NOMO-1 (cell line): ENCODE results near the gene BTBD2.

Experiments used
- DNase-seq, 2 experiments: peaks; one replicate each; lab custom pipeline; 2025; ENCODE audit not compliant: unreplicated experiment in 2 of 2; lab: John Stamatoyannopoulos, UW

BTBD2 gene

DNA sequence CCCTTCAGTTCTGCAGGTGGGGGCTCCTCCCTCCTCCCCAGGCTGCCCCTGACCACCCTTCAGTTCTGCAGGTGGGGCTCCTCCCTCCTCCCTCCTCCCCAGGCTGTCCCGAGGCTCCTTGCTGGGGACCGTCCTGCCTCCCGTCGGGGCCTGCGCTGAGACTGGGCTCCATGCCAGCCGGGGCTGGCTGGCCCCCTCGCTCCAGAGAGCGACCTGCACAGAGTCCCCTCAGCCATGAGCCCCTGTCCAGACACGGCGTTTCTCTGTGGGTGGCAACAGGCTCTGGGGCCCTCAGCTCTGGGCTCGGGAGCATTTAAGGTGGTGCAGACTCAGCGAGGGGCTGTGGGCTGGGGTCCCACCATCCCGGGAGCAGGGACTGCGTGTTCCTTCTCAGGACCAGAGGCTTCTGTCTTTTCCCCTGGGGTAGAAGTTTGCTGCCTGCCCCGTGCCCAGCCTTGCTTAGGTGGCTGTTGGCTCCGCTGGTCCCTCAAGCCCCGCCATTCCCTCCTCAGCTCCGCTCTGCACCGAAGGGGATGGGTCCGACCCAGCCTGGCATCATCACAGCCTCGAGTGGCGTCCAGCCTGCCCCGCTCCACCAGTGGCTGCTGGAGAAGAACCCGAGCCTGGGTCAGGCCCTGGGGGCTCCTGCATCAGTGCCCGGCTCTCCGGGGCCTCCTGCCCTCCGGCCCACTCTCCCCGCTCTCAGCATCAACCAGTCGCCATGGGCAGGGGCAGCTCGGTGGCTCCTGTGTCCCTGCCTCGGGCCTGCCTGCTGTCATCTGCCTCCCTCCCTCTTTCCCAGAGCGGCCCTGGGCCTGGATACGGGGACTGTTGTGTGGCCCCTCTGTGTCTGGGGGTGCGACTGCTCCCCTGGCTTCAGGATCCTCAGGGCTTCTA is 47.0 kb downstream of the BTBD2 start:
- DNase-seq: no peak

DNA sequence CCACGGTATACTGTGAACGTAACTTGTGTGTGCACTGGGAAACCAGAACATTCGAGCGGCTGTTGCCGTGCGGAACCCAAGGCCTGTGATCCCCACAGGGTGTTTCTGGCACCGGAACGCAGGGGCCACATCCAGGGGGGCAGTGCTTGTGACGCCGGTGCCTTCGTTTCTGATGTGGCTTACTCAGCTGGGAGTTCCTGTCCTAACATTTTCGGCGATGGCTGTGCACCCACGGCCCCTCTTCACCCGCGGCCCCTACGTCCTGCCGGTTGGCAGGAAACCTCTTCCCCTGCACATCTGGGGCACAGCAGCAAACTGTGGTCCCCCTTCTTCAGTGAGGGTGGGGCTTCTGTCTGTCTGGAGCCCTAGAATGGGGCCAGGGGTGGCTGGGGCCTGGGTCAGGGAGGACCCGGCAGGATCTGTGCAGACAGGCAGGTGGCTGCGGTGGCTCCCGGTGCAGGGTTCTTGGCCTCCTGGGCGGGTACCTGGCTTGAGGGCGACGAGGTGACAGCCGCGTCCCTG is 48.4 kb downstream of the BTBD2 start:
- DNase-seq: no peak

DNA sequence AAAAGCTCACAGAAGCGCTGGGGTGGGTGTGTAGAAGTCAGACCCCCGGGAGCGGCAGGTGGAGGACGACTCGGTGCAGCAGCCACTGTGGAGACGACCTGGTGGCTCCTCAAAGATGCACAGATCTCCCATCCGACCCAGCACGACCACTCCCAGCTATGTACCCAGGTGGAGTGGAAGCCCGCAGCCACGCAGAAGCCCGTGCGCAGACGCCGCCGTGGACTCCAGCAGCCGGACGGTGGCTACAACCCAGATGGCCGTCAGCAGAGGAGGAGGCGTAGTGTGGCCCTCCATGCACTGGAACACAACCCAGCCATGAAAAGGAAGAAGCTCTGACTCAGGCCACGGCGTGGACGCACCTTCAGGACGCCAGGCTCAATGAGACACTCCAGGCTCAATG is 52.8 kb downstream of the BTBD2 start:
- DNase-seq: no peak

DNA sequence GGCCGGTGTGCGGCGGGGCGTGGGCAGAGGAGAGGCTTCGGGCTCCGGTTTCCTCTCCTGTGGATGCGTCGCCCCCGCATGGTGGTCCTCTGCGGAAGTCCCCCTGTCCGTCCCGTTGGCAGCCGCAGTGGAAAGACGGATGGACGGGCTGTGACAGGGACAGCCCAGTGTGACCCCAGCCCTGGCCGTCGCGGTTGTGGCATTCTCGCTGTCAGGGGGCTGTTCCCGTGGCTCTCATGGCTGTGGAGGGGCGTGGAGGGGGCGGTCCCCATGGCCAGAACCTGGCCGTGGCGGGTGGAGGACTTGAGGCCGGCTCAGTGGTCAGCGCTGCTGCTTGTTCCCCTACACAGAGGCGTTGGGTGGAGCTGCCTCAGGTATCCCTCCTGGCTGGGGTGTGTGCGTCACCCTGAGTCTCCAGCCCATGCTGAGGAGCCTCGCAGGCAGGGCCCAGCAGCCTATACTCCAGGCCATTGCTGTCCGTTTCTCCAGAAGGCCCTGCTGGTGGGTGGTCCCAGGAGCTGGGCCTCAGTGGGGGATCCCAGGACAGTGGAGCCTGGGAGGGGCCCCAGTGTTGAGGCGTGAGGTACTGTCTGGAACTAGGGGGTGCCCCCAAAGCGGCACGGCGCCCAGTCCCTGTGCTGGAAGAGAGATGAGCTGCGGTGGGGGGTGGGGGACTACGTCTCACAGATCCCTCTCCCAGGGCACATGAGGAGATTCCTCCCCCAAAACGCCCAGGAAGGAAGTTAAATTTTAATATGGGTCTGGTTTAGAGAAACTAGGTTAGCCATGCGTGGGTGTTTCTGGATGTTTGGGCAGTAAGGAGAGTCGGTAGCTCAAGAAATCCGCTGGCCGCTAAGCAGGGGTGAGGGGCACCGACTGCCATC is 54.3 kb downstream of the BTBD2 start:
- no peak for DNase-seq

DNA sequence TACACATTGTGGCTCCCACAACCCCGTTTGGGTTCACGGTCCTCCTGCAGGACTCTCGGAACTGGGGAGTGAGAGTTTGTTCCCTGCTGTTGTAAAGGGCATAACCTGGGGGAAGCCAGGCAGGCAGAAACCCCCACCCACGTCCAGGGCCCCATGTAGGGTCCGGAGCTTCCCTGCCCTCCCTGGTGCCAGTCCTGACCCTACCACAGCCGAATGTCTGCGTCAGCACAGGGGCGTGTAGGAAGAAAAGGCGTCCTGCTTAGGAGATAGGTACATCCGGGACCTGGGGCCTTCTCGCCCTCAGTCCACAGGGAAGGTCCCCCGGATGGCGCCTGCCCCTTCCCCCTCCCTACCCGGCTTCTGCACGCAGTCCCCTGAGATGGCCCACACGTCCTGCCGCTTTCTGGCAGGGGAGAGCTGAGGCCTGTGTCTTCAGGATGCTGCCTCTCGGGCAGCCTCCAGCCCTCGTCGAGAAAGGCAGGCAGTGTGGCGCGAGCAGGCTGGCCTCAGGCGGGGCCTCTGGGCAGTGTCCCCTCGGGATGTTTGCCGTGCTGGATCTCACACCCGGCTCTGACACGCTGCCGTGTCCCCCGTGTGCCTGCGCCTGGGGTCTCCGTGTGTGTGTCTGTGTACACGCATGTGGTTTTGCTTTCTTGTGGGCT is 55.5 kb downstream of the BTBD2 start:
- no peak for DNase-seq

DNA sequence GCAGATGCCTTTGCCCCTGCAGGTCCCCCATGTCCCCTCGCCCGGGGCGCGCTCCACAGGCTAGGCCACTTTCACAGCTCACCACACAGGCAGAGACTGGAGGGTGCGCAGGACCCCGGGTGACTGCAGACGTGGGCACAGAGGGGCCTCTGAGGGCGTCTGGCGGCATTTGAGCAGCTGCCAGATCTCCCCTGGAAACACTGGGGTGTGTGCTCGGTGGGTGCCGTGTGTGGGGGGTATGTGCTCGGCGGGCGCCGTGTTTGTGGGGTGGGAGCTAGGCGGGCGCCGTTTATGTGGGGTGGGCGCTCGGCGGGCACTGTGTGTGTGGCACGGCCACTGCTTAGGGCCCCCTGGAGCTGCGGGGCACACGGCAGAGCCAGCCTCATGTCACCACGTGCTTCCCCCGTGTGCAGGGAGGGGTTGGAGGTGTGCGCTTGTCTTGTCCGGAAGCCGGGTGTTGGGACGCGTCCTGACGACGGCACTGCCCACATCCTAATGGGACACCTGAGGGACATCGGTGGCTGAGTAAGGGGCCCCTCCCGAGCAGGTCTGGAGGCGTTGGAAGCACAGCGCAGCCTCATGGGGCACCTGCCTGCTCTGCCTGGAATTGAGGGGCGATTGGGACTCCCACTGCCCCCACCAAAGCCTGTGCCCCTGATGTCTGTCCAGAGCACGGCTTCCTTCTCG is 57.8 kb downstream of the BTBD2 start:
- DNase-seq: no peak

DNA sequence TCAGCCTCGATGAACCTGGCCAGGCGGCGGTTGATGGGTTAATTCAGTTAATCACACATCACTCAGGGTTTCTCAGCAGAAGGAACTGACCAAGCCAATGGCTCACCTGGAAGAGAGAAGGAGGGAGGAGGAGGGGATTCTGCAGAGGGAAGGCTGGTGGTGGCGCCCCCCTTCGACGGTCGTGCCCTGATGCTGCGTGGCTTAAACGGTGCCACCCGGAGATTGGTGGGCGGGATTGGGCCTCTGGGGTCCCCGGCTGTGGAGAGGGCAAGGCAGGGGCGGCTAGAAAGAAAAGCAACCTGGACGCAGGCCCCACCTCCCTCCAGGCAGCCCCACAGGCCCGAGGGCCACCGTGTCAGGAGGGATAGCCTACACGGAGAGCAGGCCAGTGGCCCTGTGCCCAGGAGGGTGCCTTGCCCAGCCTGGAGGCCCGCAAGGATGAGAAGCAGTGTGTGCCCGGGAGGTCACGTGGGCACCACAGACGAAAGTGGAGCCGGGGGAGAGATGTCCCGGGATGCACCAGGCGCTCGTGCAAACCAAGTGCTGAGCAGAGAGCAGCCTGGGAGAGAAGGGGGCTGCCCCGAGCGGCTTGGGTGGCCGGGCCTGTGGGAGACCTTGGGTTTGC is 58.5 kb downstream of the BTBD2 start:
- DNase-seq: no peak

DNA sequence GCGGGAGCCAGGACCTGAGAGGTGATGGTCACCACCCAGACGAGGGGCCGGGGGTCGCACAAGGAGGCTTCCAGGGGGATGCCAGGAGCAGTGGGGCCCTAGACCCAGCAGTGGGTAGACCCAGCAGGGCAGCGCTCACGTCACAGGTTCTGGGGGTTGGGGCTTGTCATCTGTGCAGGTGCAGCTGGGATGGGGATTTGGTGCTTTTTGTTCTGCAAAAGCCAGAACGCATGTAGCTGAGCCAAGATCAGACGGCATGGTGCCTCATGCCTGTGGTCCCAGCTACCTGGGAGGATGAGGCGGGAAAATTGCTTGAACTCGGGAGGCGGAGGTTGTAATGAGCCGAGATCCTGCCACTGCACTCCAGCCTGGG is 59.4 kb downstream of the BTBD2 start:
- no peak for DNase-seq

DNA sequence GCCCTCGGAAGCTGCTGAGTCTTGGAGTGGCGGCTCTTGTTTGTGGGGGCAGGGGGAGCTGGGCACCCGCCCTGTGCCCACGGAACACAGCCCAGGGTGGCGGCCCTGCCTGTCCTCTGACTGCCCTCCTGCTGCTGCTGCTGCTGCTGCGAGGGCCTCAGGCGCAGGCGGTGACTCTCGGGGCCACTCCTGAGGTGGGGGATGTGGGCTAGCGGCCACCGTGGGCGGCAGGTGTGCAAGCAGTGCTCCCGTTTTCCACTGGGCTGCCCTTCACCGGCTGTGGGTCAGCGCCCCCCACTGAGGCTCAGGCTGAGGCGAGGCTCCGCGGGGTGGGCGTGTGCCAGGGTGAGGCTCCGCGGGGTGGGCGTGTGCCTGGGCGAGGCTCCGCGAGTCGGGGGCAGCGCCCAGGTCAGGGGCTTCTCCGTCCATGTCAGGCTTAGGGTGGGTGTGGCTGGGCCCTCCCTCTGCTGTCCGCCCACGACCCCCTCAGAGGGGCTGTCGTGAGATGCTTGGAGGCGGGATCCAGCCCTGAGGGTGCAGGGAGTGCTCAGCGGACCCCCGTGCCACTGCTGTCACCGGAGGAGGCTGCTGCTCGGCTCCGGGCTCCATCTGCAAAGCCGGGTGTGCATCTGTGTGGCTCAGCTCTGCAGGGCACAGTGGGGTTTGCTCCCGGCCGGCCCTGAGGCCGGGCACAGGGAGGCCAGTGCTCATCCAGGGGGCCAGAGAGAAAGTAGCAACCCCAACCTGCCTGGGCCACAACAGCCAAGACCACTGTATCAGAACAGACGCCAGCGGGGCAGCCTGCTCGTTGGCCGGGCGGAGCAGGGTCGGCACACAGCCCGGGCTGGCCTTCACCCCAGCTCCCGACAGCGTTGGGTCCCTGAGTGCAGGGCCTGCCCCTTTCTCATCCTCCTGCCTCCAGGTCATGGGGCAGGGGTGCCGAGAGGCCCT is 60.1 kb downstream of the BTBD2 start:
- DNase-seq: no peak

DNA sequence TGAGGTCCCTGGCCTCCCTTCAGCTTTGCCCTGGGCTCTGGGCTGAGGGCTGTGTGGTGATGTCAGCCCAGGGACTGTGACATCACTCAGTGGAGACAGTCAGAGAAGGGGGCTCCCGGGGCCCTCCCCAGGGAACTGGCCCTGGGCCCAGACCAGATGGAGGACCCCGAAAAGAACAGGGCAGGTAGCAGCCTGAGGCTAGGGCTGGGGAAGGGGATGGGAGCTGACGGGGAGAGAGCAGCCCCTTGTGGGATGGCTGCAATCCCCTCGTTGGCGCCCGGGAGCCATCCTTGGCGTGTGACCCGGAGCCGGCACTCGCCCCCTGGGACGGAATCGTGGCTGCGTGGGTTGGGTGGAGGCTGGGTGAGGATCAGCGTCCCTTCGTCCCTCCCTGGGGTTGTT is 61.0 kb downstream of the BTBD2 start:
- no peak for DNase-seq

DNA sequence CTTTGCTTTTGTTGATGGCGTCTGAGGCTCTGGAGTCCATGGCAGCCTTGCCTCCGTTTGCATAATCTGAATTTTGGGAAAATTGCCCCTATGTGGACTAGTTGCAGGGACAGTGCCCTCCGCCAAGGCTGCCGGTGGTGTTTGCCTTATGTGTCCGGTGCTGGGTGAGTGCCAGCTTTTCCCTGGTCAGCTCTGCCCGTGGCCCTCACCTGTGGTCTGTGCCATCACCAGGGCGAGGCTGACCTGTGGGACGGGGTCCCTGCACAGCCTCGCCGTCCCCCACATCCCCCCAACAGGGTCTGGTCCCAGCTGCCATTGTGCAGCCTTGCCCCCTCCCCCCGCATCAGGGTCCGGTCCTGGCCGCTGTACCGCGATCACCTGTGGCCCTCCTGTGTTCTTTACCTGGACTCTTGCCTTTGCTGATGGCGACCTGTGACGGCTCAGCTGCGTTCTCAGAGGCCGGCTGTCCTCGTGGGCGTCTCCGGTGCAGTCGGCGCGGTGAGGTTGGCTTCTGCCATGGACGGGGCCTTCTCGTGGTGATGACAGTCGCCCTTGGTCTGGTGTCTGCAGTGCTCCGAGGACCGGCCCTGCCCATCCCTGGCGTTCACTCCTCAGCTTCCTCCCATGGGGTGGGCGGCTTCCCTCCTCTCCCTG is 61.9 kb downstream of the BTBD2 start:
- DNase-seq: no peak

DNA sequence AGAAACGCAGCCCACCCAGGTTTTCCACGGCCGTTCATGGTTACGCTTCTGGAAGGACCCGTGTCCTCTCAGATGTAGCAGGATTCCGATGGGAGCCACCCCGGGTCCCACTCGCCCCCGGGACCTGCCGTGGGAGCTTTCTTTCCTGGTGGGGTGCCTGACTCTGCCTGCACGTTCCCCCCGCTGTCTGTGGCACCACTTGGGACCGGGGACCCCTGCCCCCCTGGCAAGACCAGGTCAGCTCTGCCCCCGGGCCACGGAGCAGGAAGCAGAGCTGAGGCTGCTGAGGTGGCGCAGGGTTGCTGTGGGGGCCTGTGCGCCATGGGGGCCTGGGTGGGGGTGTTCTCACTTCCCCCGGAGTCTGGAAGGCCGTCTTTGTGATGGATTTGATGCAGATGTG is 62.5 kb downstream of the BTBD2 start:
- DNase-seq: no peak

DNA sequence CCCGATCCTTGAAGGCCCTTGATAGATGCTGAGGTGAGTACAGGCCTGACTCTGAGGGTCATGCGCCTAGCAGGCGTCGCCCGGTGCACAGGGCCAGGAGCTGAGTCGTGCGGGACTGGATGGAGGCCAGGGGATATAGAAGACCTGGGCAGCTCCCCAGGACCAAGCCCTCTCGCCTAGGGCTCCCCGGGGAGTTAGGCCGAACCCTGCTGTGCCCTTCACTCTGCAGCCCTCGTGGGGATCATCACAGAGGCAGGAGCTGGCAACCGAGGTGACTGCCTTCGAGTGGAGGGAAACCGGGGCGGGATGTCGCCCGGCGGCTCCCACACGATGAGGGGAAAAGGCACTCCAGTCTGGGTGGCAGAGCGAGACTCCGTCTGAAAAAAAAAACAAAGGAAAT is 62.9 kb downstream of the BTBD2 start:
- no peak for DNase-seq

DNA sequence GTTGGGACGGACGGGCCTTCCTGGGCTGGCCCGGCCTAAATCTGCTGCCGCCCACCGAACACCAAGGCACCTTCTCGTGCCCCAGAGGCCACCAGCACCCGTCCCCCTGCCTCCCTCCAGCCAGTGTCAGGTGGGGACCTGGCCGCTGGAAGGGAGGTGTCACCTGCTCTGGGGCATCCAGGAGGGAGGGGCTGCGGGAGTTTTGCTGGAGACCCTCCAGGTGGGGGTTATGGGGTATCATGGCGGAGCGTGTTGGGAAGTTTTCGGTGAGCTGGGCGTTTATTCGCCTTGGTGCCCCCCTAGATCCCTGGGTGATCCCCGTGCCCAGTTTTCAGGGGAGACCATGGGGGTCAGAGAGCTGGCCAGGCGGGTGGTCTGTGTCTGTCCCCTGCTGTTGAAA is 64.9 kb downstream of the BTBD2 start:
- no peak for DNase-seq

DNA sequence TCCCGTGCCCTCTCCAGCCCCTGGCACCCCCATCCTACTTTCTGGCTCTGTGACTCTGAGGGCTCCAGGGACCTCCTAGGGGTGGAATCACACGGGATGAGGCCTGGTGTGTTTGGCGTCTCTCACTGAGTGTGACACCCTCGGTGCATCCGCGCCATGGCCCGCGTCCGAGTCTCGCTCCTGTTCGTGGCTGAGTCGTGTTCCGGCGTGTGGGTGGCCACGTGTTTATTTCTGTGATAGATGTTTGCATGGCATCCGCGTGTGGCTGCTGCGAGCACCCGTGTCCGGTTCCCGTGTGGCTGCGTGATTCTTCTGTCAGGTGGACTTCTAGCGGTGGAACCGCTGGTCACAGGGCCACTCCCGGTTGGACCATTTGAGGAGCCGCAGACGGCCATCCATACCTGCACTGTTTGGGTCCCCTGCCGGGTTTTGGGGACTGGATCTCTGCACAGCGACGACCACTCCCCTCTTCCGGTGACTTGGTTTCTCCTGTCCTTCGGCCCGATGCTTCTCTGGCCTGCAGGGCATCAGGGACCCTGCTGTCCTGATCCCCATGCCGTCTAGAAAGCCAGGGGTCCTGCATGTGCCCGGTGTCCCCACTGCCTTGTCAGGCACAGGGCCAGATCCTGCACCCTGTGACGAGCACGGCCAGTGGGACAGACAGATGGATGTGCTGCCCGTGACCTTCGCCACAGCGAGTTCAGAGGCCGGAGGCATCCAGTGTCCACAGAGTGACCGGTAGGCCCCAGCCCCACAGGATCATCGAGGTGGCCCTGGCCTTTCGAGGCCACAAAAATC is 66.0 kb downstream of the BTBD2 start:
- DNase-seq: no peak

DNA sequence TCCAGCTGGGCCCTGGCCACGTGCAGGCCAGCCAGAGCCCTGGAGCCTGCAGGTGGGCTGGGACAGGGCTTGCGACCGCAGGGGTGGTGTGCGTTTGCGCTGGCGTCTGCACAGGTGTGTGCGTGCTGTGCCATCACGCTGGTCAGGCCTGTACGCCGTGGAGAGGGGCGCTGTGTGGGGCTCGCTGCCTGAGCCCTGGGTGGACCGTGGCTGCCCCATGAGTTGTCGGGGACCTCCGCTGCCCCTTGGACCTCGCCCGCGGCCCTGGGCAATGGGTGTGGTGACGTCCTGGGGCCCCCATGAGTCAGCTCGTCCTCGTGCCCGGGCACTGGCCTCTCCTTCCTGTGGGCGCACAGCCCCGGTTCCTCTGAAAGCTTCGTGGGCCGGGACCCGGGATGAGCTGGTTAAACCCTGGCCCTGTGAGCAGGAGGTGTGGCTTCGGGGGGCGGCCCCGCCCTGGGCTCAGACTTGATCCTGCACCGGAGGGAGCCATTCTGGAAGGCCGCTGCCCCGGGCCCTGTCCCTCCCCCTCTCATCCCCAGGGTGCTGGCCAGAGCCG is 67.8 kb downstream of the BTBD2 start:
- DNase-seq: no peak

DNA sequence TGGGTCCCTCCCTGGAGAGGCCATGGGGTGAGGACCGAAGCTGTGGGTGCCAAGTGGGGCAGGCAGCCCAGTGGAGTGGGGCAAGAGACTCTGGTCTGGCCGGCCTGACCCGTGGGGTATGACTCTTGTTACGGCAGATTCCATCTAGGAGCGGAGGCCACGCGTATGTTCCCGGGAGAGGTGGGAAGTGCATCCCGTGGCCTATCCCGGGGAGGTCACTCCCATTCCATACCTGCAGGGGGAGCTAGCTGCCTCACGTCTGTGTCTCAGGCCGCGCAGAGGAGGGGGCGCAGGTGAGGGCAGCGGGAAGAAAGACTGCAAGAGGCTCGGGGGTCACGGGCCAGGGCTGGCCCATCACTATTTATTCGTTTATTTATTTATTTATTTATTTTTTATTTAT is 69.6 kb downstream of the BTBD2 start:
- no peak for DNase-seq
